Ovary (tissue), 3 donors: ENCODE data around the gene MED31.

Experiments used
- EP300 ChIP-seq: sonication (generic); formaldehyde crosslinking; IDR thresholded peaks from one replicate; pipeline ENCODE4 v1.6.1; 2017; ENCODE audit warnings: antibody characterized with exemption
- POLR2A ChIP-seq: fragments of 450-650 bp; IDR thresholded peaks from one replicate; pipeline ENCODE4 v1.6.1; 2017; ENCODE audit warnings: antibody characterized with exemption, mild to moderate bottlenecking, moderate library complexity
- TF ChIP-seq, protein P1 (sequence below), 3 donors: fragments of 450-650 bp in 2 of 3; fragments of 200-600 bp in 1 of 3; IDR thresholded peaks; one replicate each; pipeline versions ENCODE4 v1.5.1 to v1.8.0; 2016 to 2022; ENCODE audit warnings: antibody characterized with exemption in 3 of 3, mild to moderate bottlenecking in 1 of 3
- donor health status: DM: no; HTN: no; CAD: no.

DNA sequence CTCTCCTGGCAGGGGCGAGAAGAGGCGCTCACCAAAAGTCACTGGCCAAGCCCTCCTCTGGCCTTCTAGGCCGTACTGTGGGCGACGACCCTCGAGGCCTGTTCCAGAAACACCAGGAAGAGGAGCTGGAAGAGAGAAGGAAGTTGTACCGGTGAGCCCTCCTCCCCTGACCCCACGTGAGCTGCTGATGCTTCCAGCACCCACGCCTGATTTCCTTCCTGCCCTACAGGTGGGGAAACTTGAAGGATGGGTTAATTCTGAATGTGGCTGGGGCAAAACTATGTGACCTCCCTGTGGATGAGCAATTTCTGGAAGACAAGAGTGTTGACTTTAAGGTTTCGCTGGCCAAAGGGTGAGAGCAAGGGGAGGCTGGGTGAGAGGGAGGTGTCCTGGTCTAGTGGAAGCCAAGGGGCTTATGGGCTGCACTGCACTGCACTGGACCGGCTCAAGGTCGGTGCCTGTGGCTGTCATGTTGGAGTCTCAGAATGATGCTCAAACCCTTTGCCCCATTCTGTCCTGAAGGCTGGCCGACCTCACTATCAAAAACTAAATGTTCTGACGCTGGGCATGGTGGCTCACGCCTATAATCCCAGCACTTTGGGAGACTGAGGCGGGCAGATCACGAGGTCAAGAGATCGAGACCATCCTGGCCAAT is 6.4 kb upstream of the MED31 start:
- no peak for TF ChIP-seq POLR2A
- TF ChIP-seq, protein P1, sequence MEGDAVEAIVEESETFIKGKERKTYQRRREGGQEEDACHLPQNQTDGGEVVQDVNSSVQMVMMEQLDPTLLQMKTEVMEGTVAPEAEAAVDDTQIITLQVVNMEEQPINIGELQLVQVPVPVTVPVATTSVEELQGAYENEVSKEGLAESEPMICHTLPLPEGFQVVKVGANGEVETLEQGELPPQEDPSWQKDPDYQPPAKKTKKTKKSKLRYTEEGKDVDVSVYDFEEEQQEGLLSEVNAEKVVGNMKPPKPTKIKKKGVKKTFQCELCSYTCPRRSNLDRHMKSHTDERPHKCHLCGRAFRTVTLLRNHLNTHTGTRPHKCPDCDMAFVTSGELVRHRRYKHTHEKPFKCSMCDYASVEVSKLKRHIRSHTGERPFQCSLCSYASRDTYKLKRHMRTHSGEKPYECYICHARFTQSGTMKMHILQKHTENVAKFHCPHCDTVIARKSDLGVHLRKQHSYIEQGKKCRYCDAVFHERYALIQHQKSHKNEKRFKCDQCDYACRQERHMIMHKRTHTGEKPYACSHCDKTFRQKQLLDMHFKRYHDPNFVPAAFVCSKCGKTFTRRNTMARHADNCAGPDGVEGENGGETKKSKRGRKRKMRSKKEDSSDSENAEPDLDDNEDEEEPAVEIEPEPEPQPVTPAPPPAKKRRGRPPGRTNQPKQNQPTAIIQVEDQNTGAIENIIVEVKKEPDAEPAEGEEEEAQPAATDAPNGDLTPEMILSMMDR (IDR thresholded peaks at IDR 0.05): no peak
- TF ChIP-seq EP300: no peak
